Right hindlimb (tissue), 1 donor: ENCODE data around the gene AIP.

ENCODE experiments used
- DNase-seq: peaks from one replicate; pipeline ENCODE4 v3.0.0-alpha.2; 2018

AIP gene

DNA sequence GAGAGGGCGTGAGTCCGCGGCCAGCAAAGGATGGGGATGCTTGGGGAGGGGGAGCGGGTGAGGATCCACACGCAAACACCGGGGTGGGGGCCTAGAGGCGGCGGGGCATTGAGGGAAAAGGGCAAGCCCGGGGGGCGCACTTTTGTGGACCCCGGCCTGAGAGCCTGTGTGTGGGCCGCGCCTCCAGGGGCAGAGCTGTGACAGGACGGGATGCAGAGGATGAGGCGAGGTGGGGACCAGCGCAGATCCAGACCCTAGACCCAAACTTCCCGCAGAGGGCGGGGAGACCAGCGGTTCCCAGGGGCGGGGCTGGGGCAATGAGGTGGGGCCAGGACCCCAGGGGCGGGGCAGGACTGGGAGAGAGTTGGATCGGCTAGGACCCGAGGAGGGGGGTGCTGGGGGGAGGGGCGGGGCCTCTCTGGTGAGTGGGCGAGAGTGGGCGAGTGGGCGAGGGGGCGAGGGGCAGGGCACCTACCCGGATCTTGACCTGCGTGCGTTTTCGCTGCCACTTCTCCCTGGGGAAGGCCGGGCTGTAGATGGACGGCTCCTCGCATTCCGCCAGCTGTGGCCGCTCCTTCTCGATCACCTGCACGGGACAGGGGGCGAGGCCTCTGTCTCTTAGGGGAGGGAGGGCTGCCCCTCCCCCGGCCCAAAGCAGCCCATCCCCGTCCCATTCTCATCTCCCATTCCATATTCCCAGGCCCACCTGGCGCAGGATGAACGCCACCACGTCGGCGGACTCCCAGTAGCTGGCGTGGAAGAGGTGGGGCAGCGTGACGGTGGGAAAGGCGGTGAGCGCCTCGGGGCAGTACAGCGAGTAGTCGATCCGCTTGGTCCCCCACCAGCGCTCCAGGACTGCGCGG is 11.8 kb downstream of the AIP start:
- no peak for DNase-seq

DNA sequence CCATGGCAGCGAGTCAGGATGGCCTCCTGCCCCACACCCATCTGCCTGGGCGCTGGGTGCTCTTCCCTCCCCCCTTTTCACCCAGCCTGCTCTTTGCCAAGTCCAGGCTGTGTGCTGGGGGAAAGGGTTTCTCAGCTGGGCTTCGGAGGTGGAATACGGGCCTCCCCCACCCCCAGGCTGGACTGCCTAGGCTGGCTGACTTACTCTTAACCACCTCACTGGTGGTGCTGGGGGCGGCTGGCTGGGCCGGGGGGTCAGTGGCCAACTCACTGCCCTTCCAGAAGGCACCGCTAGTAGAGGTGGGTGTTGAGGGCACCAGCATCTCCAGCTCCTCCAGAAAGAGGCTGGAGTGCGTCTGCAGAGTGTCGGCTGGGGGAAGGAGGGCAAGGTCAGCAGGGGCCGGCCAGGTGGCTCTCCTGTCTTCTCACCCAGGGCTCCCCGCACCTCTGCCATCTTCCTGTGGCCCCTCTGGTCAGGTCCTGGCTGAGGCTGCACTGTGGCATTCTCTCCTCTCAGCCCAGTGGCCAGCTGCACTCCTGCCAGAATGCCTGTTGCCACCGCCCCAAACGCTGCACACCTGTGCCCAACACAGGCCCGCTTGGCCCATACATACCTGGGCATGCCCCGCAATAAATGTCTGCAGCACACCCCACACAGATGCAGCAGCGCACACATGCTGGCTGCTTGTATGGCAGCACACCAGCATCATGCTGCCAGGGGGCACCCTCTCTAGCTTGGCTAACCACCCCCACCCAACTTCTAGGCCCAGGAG is 12.6 kb downstream of the AIP start:
- DNase-seq = no peak

DNA sequence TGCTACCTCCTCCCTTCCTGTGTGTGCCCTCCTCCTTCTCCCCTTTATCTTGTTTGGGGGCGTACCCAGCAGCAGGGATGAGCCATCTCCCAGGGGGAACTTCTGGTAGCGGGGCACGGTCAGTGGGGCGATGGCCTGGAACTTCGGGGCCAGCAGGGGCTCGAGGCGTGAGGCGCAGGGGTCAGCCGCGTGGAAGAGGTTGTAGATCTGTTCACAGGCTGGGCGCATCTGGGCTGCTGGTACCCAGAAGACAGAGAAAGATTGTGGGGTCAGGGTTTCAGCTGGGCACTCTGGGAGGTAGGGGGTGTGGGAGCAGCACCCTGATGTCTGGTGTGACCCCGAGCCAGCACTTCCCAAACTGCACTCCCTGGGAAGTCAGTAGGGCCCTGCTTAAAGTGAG is 13.3 kb downstream of the AIP start:
- no peak for DNase-seq

DNA sequence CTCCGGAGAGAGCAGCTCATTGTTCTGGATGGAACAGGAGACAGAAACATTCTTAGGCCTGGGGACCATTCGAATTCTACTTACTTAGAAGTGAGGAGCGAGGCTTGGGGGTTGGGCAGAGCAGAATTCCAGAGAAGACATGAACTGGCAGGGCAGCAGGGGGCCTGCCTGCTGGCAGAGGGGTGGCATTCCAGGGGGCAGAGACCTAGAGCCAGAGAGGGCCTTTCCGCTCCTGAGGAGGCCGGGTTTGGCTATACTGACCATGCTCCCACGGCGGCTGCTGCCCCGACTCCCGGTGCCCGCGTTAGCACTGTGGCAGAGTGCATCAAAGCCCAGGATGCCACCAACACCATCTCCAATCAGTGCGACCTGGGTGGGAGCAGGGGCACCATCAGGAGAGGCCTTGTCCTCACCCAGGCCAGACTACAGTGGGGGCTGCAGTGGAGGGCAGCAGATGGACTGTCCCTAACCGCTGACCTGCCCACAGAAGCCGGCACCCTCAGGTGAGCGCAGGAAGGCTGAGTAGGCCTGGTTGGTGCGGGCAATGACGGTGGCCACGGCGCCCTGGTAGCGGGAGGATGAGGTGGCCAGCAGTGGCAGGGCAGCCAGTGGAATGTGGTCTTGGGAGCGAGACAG is 14.9 kb downstream of the AIP start:
- no peak for DNase-seq

DNA sequence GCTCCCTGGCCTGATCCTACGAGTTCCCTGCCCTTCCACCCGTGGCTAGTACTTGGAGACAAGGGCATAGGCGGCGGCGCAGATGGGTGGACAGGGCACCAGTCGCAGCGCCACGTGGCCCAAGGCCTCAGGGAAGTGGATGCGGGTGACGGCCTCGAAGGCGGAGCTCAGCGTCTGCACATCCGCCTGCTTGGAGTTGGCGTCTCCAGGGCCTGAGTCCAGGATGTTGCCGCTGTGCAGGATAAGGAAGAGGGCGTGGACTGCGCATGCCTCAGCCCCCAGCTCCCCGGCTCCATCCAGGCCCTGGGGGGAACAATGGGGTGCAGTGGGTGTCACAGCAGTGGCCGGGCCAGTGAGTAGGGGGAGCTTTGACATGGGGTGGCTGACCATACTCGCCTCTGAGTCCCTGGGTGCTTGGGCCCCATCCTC is 15.7 kb downstream of the AIP start:
- no peak for DNase-seq

DNA sequence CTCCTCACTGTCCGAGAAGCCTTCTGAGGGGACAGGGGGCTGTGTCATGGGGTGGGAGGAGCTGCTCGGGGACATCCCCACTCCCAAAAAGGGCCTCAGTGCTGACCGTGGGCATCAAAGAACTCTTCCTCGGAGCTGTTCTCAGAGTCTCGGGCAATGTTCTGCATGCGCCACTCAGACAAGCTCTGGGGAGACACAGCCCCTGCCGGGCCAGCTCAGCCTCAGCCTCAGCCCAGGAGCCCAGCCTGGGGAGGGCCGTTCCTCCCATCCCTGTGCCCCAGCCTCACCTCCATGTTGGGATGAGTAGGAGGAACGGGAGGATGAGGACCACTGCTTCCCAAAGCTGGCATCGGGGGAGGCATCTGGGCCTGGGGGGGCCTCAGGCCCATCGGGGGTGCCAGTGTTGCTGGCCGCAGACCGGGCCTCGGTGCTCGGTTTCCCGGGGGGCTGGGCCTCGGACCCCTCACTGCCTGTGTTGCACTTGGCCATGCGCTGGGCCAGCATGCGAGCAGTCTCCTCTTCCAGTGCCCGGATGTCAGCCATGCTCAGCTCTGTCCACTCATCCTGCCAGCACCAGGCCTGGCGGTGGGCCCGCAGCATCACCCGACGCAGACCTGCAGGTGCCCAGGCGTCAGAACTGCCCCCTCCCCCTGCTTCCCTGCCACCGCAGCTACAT is 17.1 kb downstream of the AIP start:
- DNase-seq = no peak

DNA sequence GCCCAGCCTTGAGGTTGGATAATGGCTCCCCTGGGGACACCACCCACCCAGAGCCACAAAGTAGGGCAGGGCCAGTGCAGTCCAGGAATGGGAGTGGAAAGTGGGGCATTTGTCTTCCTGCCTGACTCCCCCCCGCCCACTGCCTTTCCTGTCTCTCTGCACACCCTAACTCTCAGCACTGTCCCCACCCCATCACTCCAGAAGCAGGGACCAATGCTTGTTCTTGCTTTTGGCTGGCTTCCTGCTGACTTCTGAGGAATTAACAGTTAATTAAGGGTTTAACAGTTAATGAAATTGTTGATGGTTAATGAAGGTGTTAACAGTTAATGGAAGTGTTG is 17.6 kb downstream of the AIP start:
- DNase-seq = no peak

DNA sequence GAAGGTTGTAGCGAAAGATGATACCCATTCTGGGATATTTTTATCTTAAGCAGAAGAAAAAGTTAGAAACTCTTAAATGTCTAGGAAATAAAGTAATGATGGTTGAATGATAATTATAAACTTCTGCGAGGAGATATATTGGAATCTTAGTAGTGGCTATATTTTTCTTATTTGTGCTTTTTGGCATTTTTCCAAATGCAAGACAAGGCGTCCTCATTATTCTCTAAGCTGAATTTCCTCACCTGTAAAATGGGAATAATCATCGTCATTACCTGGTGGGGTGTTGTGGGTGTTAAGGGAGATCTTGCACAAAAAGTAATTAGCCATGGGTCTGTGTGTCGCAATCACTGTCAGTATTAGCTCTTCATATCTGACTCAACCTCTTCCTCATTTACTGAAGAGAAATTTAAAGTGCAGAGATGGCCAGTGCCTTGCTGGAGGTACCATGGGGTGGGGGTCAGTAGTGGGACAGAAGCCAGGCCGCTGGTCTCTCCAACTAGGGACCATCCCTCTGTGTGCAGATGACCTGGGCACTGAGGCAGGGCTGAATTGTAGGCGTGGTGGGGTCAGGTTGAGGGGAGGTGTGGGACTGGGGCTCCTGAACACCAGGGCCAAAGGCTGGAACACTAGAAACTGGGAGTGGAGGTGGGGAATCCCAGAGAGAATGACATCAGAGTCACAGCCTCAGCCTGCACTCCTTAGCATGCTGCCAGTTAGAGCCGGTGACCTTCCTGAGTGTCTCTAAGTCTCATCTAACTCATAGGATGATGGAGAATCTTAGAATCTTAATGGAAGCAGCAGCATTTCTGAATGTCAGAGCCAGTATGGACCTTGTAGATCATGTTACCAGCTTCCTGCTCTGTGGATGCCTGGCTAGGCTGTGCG is 18.2 kb downstream of the AIP start:
- no peak for DNase-seq

DNA sequence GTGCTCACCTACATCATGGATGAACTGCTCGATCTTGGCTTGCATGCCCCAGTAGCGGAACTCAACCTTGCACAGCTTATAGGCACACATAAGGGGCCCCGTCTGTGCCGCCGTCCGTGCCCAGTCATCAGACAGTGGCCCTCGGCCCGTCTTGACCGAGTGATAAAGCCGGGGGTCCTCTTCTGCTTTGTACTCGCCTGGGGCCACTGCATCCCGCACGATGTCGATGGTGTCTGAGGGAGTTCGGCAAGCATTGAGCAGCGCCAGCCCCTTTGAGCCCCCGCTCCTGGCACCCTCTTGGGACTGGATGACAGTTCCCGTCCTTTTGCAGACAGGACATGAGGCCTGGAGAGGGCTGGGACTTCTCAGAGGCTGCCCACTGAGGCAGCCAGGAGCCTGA is 19.0 kb downstream of the AIP start:
- DNase-seq = no peak

DNA sequence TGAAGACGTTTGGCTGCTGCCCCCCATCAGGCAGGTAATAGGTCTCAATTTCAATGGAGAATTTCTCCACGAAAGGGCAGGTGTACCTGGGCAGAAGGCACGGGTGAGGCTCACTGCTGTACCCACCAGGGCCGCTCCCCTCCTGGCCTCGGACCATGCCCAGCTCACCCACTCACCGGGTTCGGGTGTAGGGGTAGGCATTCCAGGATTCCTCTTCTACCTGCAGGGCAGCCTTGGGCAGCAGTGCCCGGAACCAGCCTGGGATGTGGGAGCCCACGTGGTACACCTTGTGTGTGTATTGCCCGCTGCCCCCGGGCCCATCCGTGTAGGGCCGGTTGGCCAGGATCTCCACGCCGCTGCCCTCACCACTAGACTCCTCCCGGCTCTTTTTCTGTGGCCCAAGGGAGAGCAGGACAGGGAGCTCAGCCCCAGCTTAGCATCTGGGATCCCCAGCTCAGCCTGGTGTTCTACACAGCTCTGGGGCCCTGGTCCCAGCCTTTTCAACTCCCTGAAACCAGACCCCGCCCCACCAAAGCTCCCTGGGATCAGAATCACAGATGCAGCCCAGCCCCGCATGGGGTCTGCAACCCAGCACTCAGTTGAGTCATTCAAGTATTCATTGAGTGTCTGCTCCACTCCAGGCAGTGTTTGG is 19.6 kb downstream of the AIP start:
- DNase-seq = no peak

DNA sequence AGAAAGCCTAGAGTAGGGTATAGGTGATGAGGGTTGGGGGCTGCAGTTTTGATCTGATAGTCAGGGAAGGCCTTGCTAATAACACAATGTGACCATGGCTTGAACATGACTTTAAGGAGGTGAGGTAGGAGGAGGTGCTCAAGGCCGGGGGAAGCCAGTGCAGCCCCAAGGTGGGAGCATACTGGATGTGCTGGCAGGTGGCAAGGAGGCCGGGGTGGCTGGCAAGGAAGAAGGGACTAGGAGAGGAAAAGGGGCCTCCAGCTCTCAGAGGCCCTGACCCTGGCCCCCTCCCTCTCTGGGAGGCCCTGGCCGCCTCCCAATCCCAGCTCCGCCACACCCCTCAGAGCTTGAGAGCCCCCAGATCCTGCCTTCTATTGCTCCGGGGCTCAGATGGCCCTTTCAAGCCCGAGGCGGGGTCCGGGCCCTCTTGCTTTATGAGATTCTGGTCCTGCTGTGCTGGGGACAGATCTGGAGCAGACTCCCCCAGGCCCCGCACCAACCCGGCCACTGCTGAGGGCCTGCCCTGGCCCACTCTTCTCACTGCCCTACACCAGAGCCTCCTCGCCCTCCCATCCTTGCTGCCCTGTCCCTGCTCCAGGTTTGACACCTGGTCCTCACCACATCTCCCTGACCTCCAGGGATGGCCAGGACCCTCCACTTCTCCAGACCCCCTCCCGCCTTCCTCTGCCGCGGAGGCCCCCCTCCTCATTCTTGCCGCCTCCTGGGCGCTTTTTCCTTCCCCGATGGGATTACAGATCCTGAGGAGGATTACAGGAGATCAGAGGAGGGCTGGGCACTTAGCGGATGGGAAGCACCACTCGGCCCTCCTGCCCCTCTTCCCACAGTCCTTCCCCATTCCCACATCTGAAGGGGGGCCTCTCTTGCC is 20.5 kb downstream of the AIP start:
- DNase-seq = no peak

DNA sequence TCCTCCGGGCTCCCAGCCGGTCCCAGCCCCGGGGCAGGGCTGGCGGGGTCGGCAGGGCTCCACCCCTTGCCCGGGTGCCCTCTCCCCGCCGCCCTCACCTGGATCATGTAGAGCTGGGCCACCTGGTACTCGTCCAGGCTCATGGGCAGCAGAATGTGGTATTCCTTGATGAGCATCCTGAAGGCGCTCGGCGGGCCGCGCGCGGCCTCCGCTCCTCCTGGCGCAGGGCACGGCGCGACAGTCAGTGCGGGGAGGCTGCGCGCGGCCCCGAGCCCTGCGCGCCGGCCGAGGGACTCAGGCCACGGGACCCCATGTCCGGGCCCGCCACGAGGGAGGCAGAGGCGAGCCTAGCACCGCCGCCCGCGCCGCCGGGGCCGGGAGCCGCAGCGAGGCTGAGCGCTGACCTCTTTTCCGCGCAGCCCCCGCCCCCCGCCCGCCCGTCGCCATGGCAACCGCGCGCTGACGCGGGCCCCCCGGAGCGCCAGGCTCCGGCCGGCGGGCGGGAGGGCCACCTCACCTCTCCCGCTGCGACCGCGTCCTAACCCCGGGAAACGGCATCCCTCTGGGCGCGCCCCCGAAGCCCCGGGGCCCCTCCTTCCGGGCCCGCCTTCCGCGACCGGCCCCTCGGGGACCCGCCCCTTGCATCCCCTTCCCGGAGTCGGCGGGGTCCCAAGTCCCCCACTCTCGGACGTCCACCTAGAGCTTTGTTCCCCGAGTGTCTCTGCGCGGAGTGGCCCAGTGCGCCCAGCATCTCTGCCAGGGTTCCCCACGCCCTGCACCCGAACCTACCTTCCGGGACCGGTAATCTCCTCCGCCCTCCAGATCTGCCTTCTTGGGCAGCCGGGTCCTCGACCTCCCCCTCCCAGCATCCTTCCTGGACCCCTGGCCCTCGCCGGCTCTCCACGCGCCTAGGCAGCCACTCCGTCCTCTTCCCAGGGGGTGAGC is 21.5 kb downstream of the AIP start:
- peak; percentile 51 for DNase-seq

DNA sequence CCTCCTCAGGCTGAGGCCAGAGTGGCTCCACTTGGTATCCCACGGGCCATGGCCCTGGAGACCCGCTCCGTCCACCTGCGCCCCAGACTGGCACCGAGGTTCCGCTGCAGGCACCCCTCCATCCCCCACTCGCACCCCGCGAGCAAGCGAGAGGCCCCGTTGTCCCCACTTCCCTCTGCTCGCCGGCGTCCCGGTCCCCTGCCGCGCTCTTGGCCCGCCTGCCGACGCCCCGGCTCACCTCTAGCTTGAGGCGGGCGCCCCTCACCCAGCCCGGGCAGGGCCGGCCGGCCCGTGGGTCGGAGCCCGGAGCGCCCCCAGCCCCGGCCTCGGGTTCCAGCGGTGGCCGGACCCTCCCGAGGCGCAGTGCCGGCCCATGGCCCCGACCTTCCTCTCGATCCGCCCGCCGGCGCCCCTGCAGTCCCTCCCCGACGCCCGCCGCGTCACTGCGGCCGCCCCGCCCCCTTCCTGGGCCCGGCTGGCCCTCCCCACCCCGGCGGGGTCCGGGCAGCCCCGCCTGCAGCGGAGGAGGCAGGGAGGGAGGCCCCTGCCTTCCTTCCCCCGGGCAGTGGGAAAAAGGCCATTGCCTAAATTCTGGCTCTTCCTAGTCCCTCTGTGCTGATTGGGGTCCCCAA is 22.2 kb downstream of the AIP start, which contains the start of gene PITPNM1:
Gene PITPNM1, minus strand, starts transcription at position 414 of the 632 bp plus-strand sequence. CDS start 1,183 bp downstream, outside the sequence.
- DNase-seq = peak; percentile 81

DNA sequence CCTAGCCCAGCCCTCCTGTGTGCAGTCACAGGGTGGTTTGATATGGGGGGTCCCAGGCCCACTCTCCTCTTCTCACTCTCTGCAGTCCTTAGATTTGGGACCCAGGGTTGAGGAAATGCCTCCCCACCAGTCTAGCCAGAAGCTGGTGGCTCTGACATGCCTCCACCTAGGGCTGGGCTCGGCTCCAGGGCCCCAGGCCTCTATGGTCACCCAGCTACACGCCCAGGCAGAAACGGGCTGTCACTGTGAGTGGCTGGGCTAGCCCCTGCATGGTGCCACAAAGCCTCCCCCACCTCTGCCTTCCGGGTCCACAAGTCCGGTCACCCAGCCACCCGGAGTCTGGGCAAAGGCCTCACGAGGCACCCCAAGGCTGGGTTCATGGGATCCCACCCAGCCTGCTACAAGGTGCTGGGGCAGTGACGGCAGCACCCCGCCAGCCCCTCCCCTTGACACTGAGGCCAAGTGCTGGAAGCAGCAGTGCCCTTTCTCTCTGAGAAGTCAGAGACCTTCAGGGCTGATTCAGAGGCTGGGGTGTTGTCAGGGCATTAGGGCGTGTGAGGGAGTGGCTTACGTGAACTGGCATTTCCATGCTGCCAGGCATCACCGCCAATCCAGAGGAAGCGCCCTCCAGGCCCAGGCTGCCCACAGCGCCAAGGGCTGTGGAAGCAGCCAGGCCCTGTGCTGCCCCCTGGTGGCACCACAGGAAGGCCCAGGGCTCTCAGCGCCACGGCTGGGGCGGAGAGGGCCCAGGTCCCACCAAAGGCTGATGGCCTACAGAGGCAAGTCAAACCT is 23.0 kb downstream of the AIP start:
- peak; percentile 85 for DNase-seq

DNA sequence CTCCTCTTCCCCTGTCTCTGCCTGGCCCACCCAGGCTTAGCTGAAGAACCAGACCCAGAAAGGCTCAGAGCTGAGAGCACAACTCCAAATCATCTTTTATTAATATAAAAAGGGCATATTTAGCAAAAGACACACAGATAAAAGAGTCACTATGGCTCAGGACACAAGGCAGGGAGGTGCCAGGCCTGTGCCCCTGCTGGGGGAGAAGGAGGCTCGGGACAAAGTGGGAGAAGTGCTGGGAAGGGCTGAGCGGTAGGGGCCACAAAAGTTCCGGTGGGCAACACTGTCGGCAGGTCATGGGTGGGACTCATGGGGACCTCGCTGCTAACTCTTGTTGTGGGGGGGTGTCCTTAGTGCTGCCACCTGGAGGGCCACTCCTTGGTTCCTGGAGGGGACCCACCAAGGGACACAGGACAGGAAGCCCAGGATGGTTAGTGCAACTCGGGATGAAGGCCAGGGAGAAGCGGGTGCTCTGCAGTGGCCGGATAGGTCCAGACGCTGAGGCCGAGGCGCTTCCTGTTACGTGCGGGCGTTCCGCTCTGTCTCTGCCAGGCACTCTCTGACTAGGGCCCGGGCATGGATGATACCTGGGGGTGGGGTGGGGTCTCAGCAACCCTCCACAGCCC is 23.7 kb downstream of the AIP start:
- DNase-seq = no peak

DNA sequence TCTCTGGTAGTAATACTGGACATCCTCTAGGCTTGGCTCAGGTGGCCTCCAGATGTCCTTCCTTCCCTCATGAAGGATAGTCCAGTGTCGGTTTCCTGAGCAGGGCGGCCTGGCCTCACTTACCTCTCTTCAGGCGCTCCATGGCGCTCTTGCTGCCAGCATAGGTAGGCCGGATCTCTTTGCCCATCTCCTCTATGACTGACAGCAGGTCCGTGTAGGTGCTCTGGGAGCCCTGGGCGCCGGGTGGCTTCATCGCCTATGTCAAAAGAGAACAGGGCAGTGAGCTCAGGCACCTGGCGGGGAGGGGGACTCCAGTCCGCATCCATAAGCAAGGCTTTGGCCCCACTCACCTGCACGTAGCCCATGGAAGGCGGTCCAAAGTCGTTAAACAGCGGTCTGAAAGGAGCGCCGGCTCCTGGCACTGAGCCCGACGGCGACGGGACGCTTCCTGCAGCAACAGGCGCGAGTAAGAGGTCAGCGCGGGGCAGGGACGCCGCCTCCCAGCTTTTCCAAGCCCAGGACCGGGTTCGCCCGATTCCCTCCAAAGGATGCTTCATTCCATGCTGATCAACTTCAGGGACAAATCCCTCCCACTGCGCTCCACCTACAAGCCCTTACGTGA is 24.5 kb downstream of the AIP start:
- no peak for DNase-seq
